ENCODE results near the gene MRPS10.

- TF ChIP-seq CTCF (IDR thresholded peaks at IDR 0.05) (no peak), POLR2A (IDR thresholded peaks at IDR 0.05) (no peak)
Measured at GRCh38 chr6:42260396-42260888, 42.8 kb upstream of the MRPS10 start.

Measured in uterus (tissue), 2 donors.